Measurements from ENCODE around the gene GRIK2. TPM values are rescaled to one million over a fixed set of nuclear protein-coding genes. Genes with fewer than 3 reads are reported as not detected.

The GRIK2 gene
- total RNA-seq, 1 donor from 2014 or later = 0.11 TPM

GRCh38 chr6:101733899-101734298, 340.4 kb downstream of the GRIK2 start:
- POLR2A ChIA-PET = no interaction called here
- Mint-ChIP-seq H3K36me3 (ENCODE audit: low read depth) (no peaks in the 10 kb centered on the region), H3K27me3 (no peaks in the 10 kb centered on the region), H3K4me3 (no peak overlapping the region), H3K27ac (no peak overlapping the region), H3K4me1 (no peaks in the 10 kb centered on the region), H3K9me3 (peaks cover 12% of the 10 kb centered on the region)
- TF ChIP-seq, protein P1, sequence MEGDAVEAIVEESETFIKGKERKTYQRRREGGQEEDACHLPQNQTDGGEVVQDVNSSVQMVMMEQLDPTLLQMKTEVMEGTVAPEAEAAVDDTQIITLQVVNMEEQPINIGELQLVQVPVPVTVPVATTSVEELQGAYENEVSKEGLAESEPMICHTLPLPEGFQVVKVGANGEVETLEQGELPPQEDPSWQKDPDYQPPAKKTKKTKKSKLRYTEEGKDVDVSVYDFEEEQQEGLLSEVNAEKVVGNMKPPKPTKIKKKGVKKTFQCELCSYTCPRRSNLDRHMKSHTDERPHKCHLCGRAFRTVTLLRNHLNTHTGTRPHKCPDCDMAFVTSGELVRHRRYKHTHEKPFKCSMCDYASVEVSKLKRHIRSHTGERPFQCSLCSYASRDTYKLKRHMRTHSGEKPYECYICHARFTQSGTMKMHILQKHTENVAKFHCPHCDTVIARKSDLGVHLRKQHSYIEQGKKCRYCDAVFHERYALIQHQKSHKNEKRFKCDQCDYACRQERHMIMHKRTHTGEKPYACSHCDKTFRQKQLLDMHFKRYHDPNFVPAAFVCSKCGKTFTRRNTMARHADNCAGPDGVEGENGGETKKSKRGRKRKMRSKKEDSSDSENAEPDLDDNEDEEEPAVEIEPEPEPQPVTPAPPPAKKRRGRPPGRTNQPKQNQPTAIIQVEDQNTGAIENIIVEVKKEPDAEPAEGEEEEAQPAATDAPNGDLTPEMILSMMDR (IDR thresholded peaks at IDR 0.05) = no peak
- DNase-seq (no peak), ATAC-seq (ENCODE audit: low read depth) (no peak)
- CTCF ChIA-PET = no interaction called here
- intact Hi-C loops (cut with micrococcal nuclease) = no loop called here

DNA sequence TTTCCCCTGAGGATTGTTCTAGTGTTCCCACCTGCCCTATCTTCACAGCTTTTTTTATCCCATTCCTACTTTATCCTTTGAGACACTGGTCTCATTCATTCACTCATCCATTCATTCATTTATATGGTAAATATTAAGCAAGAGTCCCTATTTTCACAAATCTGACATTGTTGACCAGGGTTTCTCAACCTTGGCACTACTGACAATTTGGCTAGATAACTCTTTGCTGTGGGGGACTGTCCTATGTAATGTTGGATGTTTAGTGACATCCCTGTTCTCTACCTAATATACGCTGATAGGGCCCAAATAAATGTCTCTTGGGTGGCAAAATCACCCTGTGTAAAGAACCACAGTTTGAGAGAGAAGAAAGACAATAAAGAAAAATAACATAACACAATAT, 345.0 kb downstream of the GRIK2 start:
- Mint-ChIP-seq H3K9me3 (peaks cover 12% of the 10 kb centered on the region), H3K27ac (no peak overlapping the region), H3K27me3 (no peaks in the 10 kb centered on the region), H3K36me3 (ENCODE audit: low read depth) (no peaks in the 10 kb centered on the region), H3K4me1 (no peaks in the 10 kb centered on the region), H3K4me3 (no peak overlapping the region)
- no peak for DNase-seq
- TF ChIP-seq, protein P1 (IDR thresholded peaks at IDR 0.05) = no peak
- intact Hi-C loops (cut with micrococcal nuclease) = no loop called here
- CTCF ChIA-PET = no interaction called here
- ATAC-seq (ENCODE audit: low read depth) = no peak
- POLR2A ChIA-PET = no interaction called here

- H3K27me3 Mint-ChIP-seq = no peaks in the 10 kb centered on the region
These were observed 347.1 kb downstream of the GRIK2 start for GRCh38 chr6:101740631-101741030.

GRCh38 chr6:101741474-101742171, 348.1 kb downstream of the GRIK2 start:
- POLR2A ChIA-PET = no interaction called here
- Mint-ChIP-seq H3K4me3 (no peak overlapping the region), H3K36me3 (ENCODE audit: low read depth) (no peaks in the 10 kb centered on the region), H3K4me1 (no peaks in the 10 kb centered on the region), H3K9me3 (peaks cover 8% of the 10 kb centered on the region), H3K27ac (no peak overlapping the region), H3K27me3 (no peaks in the 10 kb centered on the region)
- CTCF ChIA-PET = no interaction called here
- intact Hi-C loops (cut with micrococcal nuclease) = no loop called here
- TF ChIP-seq, protein P1 (IDR thresholded peaks at IDR 0.05) = no peak
- ATAC-seq (ENCODE audit: low read depth) = no peak
- no peak for DNase-seq

More at GRCh38 chr6:101740631-101741030, 347.1 kb downstream of the GRIK2 start:
- Mint-ChIP-seq H3K9me3 (peaks cover 8% of the 10 kb centered on the region), H3K27ac (no peak overlapping the region), H3K36me3 (ENCODE audit: low read depth) (no peaks in the 10 kb centered on the region), H3K4me3 (no peak overlapping the region), H3K4me1 (no peaks in the 10 kb centered on the region)
- intact Hi-C loops (cut with micrococcal nuclease) = no loop called here
- TF ChIP-seq, protein P1 (IDR thresholded peaks at IDR 0.05) = no peak
- POLR2A ChIA-PET = no interaction called here
- DNase-seq (no peak), ATAC-seq (ENCODE audit: low read depth) (no peak)
- CTCF ChIA-PET = no interaction called here

DNA sequence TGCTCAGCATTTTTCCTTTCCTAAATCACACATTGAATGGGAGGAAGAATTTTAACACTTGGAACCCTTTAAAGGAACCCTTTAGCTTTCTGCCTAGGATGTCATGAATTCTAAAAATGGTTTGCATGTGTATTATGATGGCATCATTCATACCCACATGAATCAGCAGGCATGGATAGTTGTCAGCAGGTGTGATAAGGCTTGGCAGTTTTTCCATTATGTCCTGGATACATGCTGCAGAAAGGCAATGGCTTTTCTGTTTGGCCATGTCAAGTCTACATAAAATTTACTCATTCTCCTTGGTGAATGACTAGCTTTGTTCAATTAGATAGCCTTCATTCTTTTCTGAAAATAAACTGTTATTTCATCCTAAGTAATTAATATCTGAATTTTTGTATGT, 353.7 kb downstream of the GRIK2 start:
- ChIA-PET CTCF (no interaction called here), POLR2A (no interaction called here)
- Mint-ChIP-seq H3K4me3 (no peak overlapping the region), H3K9me3 (no peaks in the 10 kb centered on the region), H3K27ac (no peak overlapping the region), H3K27me3 (no peaks in the 10 kb centered on the region), H3K4me1 (no peaks in the 10 kb centered on the region), H3K36me3 (ENCODE audit: low read depth) (no peaks in the 10 kb centered on the region)
- TF ChIP-seq, protein P1 (IDR thresholded peaks at IDR 0.05) = no peak
- intact Hi-C loops (cut with micrococcal nuclease) = no loop called here
- DNase-seq (no peak), ATAC-seq (ENCODE audit: low read depth) (no peak)
